SK-N-SH (cell line): ENCODE data around the gene EXOC4. TPM values are rescaled to one million over a fixed set of nuclear protein-coding genes. Genes with fewer than 3 reads are reported as not detected.
A peak's percentile ranks its signal among the peaks of the same experiment; 100 is the strongest.

Experiments used
- CTCF ChIA-PET: fragments of 300-600, 350-600 bp; formaldehyde crosslinking; extraction: SDS; loops from one replicate; lab custom pipeline; 2021; lab: Yijun Ruan, JAX
- POLR2A ChIA-PET: fragments of 350-600 bp; sonication (Branson Sonifier 250); formaldehyde crosslinking; extraction: SDS; loops from one replicate; lab custom pipeline; 2020; ENCODE audit warnings: antibody characterized with exemption, inconsistent platforms; lab: Yijun Ruan, JAX
- DNase-seq: peaks from one replicate; pipeline ENCODE4 v3.0.0; 2012
- H2AFZ ChIP-seq: fragments of 200-600 bp; sonication (generic); 2 replicates; pipeline ENCODE4 v1.8.1; 2016; ENCODE audit warnings: antibody characterized with exemption, mild to moderate bottlenecking, low read depth
- H3F3A ChIP-seq: fragments of 200-600 bp; sonication (generic); replicated peaks from 2 replicates; pipeline ENCODE3; 2016; ENCODE audit warnings: antibody characterized with exemption, mild to moderate bottlenecking; ENCODE audit not compliant: insufficient read depth
- H3K27ac ChIP-seq, 2 experiments: fragments of 200-500 bp in 1 of 2; fragments of 200-600 bp in 1 of 2; sonication (Bioruptor generic) in 1 of 2; sonication (generic), shearing (Covaris generic) in 1 of 2; 2 replicates each; pipeline versions ENCODE4 v1.5.1 to v1.6.1; 2014 to 2016; ENCODE audit warnings: low read depth in 2 of 2, inconsistent platforms in 1 of 2, low read length in 1 of 2, mild to moderate bottlenecking in 1 of 2, mixed read lengths in 1 of 2
- H3K27me3 ChIP-seq: fragments of 200-600 bp; sonication (generic), shearing (Covaris generic); 2 replicates; pipeline ENCODE4 v1.6.1; 2016; ENCODE audit warnings: mixed run types; ENCODE audit not compliant: insufficient read depth
- H3K36me3 ChIP-seq, 2 experiments: fragments of 200-500 bp in 1 of 2; fragments of 200-600 bp in 1 of 2; sonication (Bioruptor generic) in 1 of 2; sonication (generic) in 1 of 2; replicated peaks in 1 of 2; 2 replicates each; pipeline versions ENCODE3 to v1.5.1; 2014 to 2016; ENCODE audit warnings: low read length in 1 of 2, mild to moderate bottlenecking in 1 of 2; ENCODE audit not compliant: insufficient read depth in 2 of 2, control insufficient read depth in 1 of 2
- H3K4me1 ChIP-seq, 2 experiments: fragments of 200-500 bp in 1 of 2; fragments of 200-600 bp in 1 of 2; sonication (Bioruptor generic) in 1 of 2; sonication (generic), shearing (Covaris generic) in 1 of 2; 2 replicates each; pipeline versions ENCODE4 v1.5.1 to v1.6.1; 2014 to 2016; ENCODE audit warnings: low read depth in 1 of 2, low read length in 1 of 2, mixed run types in 1 of 2; ENCODE audit not compliant: insufficient read depth in 2 of 2, control insufficient read depth in 1 of 2
- H3K4me2 ChIP-seq: fragments of 200-600 bp; sonication (generic), shearing (Covaris generic); 2 replicates; pipeline ENCODE4 v1.6.1; 2017; ENCODE audit warnings: mixed run types
- H3K4me3 ChIP-seq, 2 experiments: fragments of 200-500 bp in 1 of 2; fragments of 200-600 bp in 1 of 2; sonication (Bioruptor generic) in 1 of 2; sonication (generic), shearing (Covaris generic) in 1 of 2; 2 replicates each; pipeline versions ENCODE4 v1.5.1 to v1.8.1; 2014 to 2016; ENCODE audit warnings: low read depth in 2 of 2, inconsistent platforms in 1 of 2, low read length in 1 of 2, mild to moderate bottlenecking in 1 of 2, mixed read lengths in 1 of 2, moderate library complexity in 1 of 2
- H3K79me2 ChIP-seq: fragments of 200-600 bp; sonication (generic); 2 replicates; pipeline ENCODE4 v1.8.1; 2017; ENCODE audit warnings: mild to moderate bottlenecking; ENCODE audit not compliant: insufficient read depth
- H3K9ac ChIP-seq: fragments of 200-600 bp; sonication (generic); 2 replicates; pipeline ENCODE4 v1.6.1; 2017; ENCODE audit warnings: mixed run types
- H3K9me2 ChIP-seq: fragments of 200-600 bp; sonication (generic); 2 replicates; pipeline ENCODE4 v1.6.1; 2017; ENCODE audit warnings: mixed run types
- H3K9me3 ChIP-seq: fragments of 200-600 bp; sonication (generic); 2 replicates; pipeline ENCODE4 v1.6.1; 2017; ENCODE audit warnings: mixed run types, mild to moderate bottlenecking, moderate library complexity
- H4K20me1 ChIP-seq: fragments of 200-600 bp; sonication (generic); 2 replicates; pipeline ENCODE4 v1.6.1; 2017; ENCODE audit warnings: mild to moderate bottlenecking, mixed run types; ENCODE audit not compliant: insufficient read depth
- CHD2 ChIP-seq: fragments of 150-350 bp; IDR thresholded peaks from 2 replicates; pipeline ENCODE4 v1.6.1; 2018; ENCODE audit warnings: low read length; ENCODE audit not compliant: partially characterized antibody
- EP300 ChIP-seq, 2 experiments: IDR thresholded peaks; 2 replicates each; pipeline versions ENCODE4 v1.4.0 to v1.6.1; 2012; ENCODE audit warnings: borderline replicate concordance in 1 of 2, low read depth in 1 of 2, low read length in 1 of 2
- EZH2phosphoT487 ChIP-seq: fragments of 200-600 bp; sonication (generic); IDR thresholded peaks from 2 replicates; pipeline ENCODE4 v1.6.1; 2017; ENCODE audit warnings: low read depth, mixed run types, mild to moderate bottlenecking, antibody characterized with exemption, moderate library complexity, borderline replicate concordance
- FOXM1 ChIP-seq: IDR thresholded peaks from 2 replicates; pipeline ENCODE4 v1.4.0; 2012; ENCODE audit warnings: low read depth, mild to moderate bottlenecking
- GABPA ChIP-seq: IDR thresholded peaks from 2 replicates; pipeline ENCODE4 v1.4.0; 2012; ENCODE audit warnings: low read depth, mild to moderate bottlenecking
- GATA2 ChIP-seq: sonication (generic); formaldehyde crosslinking; IDR thresholded peaks from 2 replicates; pipeline ENCODE4 v1.5.0; 2020; ENCODE audit warnings: mild to moderate bottlenecking, missing genetic modification reagents
- JUND ChIP-seq: IDR thresholded peaks from 2 replicates; pipeline ENCODE4 v1.4.0; 2012
- MEF2A ChIP-seq: IDR thresholded peaks from 2 replicates; pipeline ENCODE4 v1.4.0; 2012; ENCODE audit warnings: low read depth, borderline replicate concordance
- MXI1 ChIP-seq: IDR thresholded peaks from 2 replicates; pipeline ENCODE4 v1.6.1; 2012; ENCODE audit warnings: mild to moderate bottlenecking, low read depth, low read length, improper control_type of control experiment
- NFIC ChIP-seq: IDR thresholded peaks from 2 replicates; pipeline ENCODE4 v1.4.0; 2012; ENCODE audit warnings: borderline replicate concordance
- POLR2AphosphoS5 ChIP-seq: IDR thresholded peaks from 2 replicates; pipeline ENCODE4 v1.6.1; 2012; ENCODE audit warnings: low read depth, low read length
- SIN3A ChIP-seq: IDR thresholded peaks from 2 replicates; pipeline ENCODE4 v1.6.1; 2012; ENCODE audit warnings: low read depth, mild to moderate bottlenecking, low read length, moderate library complexity, borderline replicate concordance
- SMC3 ChIP-seq: IDR thresholded peaks from 2 replicates; pipeline ENCODE4 v1.6.1; 2012; ENCODE audit warnings: low read depth, low read length, improper control_type of control experiment
- TEAD4 ChIP-seq: IDR thresholded peaks from 2 replicates; pipeline ENCODE4 v1.4.0; 2012; ENCODE audit warnings: mild to moderate bottlenecking, borderline replicate concordance; ENCODE audit not compliant: insufficient read depth
- WGBS: methylation state at CpG from one replicate; pipeline ENCODE4 v1.1.6; 2017; ENCODE audit warnings: low lambda C conversion rate; 5-methylcytosine and 5-hydroxymethylcytosine counted together
- polyA plus RNA-seq, 3 experiments: library from polyadenylated mRNA; depleted of rRNA; stranded (reverse); fragments of >200 nt; gene quantifications; 2 replicates each; pipeline ENCODE4 v1.2.3, GENCODE V29; 2012
- TF ChIP-seq, protein P1 (sequence below): IDR thresholded peaks from 2 replicates; pipeline ENCODE4 v1.4.0; 2012; ENCODE audit warnings: low read depth
- TF ChIP-seq, protein P2 (sequence below): IDR thresholded peaks from 2 replicates; pipeline ENCODE4 v1.6.1; 2012; ENCODE audit warnings: mild to moderate bottlenecking, low read depth, low read length, moderate library complexity
- TF ChIP-seq, protein P3 (sequence below): IDR thresholded peaks from 2 replicates; pipeline ENCODE4 v1.4.0; 2012; ENCODE audit warnings: low read depth, borderline replicate concordance
- TF ChIP-seq, protein P4 (sequence below): fragments of 200-600 bp; sonication (generic); IDR thresholded peaks from 2 replicates; pipeline ENCODE4 v1.6.1; 2017; ENCODE audit warnings: antibody characterized with exemption, mild to moderate bottlenecking, moderate library complexity
- TF ChIP-seq, protein P5 (sequence below): fragments of 150-350 bp; IDR thresholded peaks from 2 replicates; pipeline ENCODE4 v1.6.1; 2017; ENCODE audit warnings: antibody characterized with exemption, low read length, low read depth, borderline replicate concordance

The EXOC4 gene
- polyA plus RNA-seq, 1 of the 3 experiments (the other 2 are of a cell fraction) = 37.3 TPM

DNA sequence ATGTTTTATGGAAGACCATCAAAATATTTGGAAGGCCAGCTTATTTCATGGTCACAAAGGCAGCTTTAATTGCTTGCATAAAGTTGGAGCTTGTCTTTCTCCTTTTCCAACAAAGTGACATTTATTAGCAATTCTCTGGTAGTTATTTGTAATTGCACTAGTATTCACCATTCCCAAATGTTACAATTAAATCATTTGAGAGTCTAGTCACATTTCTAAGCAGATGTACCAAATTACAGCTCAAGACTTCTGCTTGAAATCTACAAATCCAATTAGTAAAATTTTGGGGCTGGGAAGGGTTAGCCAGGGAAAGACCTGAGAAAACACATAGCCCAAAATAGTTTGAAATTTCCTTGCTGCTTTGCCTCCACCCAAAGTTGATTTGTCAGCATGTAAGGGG is 498.2 kb downstream of the EXOC4 start:
- Histone ChIP-seq H3K9ac (no peak overlapping the region), H3K27ac (peak overlapping the region in 1 of 2 experiments; percentile 100; a peak in 2 of 4 replicates), H4K20me1 (no peaks in the 10 kb centered on the region), H3K9me2 (no peaks in the 10 kb centered on the region), H3K4me3 (no peak overlapping the region), H3K79me2 (no peaks in the 10 kb centered on the region), H3K4me2 (no peak overlapping the region), H3K4me1 (peaks cover 4 to 45% of the 10 kb centered on the region in 2 experiments; a peak in 3 of 4 replicates)
- CTCF ChIA-PET = interaction anchor here (0.6 to 8.3 kb wide), 11 partner anchors 9 to 266 kb away, joined by 3 to 50 read pairs (median 8); no protein-coding TSS in a partner anchor
- no peak for DNase-seq
- TF ChIP-seq EP300 (IDR thresholded peaks at IDR 0.05; ENCODE audit: borderline replicate concordance in 1 of 2, low read depth in 1 of 2, low read length in 1 of 2) (peak in 1 of 2 experiments; percentile 59; a peak in 1 of 4 replicates), CHD2 (peak; percentile 44), POLR2AphosphoS5 (no peak)
- TF ChIP-seq, all 33 proteins: peak for 2
- Histone ChIP-seq H2AFZ (no peak overlapping the region), H3K27me3 (no peaks in the 10 kb centered on the region), H3K9me3 (no peaks in the 10 kb centered on the region), H3F3A (no peaks in the 10 kb centered on the region), H3K36me3 (peaks cover 0 to 2% of the 10 kb centered on the region in 2 experiments)
- POLR2A ChIA-PET = no interaction called here

DNA sequence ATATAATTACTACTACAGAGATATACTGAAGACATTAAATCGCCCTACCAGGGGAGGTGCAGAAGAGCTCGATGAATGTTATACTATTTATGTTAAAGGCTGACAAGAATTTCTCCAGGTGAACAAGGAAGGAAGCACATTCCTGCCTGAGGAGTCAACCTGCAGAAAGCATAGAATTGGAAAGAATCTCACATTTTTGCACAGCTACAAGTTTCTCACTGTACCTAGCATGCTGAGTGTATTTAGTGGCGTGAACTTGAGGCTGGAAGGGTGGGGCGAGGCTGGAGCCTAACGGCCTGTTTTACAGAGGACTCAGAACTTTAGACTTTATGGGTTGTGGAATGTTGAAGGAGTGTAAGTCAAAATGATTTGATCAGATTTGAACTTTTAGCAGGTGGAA is 500.6 kb downstream of the EXOC4 start:
- H3K36me3 ChIP-seq = peaks cover 0 to 4% of the 10 kb centered on the region in 2 experiments
- H3K9ac ChIP-seq = no peak overlapping the region
- no peaks in the 10 kb centered on the region for H3K9me2 ChIP-seq
- peak overlapping the region in 1 of 2 experiments; percentile 100; a peak in 2 of 4 replicates for H3K27ac ChIP-seq
- H3K27me3 ChIP-seq = no peaks in the 10 kb centered on the region
- peaks cover 0 to 24% of the 10 kb centered on the region in 2 experiments; a peak in 2 of 4 replicates for H3K4me1 ChIP-seq
- no peak for DNase-seq
- H3K4me3 ChIP-seq = no peak overlapping the region
- H3K79me2 ChIP-seq = no peaks in the 10 kb centered on the region
- no peaks in the 10 kb centered on the region for H4K20me1 ChIP-seq
- H3F3A ChIP-seq = no peaks in the 10 kb centered on the region
- ChIA-PET POLR2A (interaction anchor here (1.0 kb wide), 1 partner anchor 9 kb away, joined by 4 read pairs; no protein-coding TSS in a partner anchor), CTCF (interaction anchor here (0.7 to 8.3 kb wide), 8 partner anchors 10 to 263 kb away, joined by 3 to 50 read pairs (median 20); no protein-coding TSS in a partner anchor)
- 98% methylated on average over 5 of the region's 5 CpGs for WGBS
- H2AFZ ChIP-seq = no peak overlapping the region
- H3K9me3 ChIP-seq = no peaks in the 10 kb centered on the region
- H3K4me2 ChIP-seq = no peak overlapping the region
- TF ChIP-seq, protein P1, sequence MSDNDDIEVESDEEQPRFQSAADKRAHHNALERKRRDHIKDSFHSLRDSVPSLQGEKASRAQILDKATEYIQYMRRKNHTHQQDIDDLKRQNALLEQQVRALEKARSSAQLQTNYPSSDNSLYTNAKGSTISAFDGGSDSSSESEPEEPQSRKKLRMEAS = no peak
- TF ChIP-seq GABPA (no peak), TEAD4 (no peak), EZH2phosphoT487 (no peak), MXI1 (no peak), FOXM1 (no peak), SMC3 (no peak), EP300 (IDR thresholded peaks at IDR 0.05; ENCODE audit: borderline replicate concordance in 1 of 2, low read depth in 1 of 2, low read length in 1 of 2) (no peak), JUND (no peak), GATA2 (CRISPR knock-in tag) (no peak), NFIC (no peak), MEF2A (no peak), SIN3A (no peak)
- TF ChIP-seq, protein P2, sequence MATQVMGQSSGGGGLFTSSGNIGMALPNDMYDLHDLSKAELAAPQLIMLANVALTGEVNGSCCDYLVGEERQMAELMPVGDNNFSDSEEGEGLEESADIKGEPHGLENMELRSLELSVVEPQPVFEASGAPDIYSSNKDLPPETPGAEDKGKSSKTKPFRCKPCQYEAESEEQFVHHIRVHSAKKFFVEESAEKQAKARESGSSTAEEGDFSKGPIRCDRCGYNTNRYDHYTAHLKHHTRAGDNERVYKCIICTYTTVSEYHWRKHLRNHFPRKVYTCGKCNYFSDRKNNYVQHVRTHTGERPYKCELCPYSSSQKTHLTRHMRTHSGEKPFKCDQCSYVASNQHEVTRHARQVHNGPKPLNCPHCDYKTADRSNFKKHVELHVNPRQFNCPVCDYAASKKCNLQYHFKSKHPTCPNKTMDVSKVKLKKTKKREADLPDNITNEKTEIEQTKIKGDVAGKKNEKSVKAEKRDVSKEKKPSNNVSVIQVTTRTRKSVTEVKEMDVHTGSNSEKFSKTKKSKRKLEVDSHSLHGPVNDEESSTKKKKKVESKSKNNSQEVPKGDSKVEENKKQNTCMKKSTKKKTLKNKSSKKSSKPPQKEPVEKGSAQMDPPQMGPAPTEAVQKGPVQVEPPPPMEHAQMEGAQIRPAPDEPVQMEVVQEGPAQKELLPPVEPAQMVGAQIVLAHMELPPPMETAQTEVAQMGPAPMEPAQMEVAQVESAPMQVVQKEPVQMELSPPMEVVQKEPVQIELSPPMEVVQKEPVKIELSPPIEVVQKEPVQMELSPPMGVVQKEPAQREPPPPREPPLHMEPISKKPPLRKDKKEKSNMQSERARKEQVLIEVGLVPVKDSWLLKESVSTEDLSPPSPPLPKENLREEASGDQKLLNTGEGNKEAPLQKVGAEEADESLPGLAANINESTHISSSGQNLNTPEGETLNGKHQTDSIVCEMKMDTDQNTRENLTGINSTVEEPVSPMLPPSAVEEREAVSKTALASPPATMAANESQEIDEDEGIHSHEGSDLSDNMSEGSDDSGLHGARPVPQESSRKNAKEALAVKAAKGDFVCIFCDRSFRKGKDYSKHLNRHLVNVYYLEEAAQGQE = no peak
- TF ChIP-seq, protein P3, sequence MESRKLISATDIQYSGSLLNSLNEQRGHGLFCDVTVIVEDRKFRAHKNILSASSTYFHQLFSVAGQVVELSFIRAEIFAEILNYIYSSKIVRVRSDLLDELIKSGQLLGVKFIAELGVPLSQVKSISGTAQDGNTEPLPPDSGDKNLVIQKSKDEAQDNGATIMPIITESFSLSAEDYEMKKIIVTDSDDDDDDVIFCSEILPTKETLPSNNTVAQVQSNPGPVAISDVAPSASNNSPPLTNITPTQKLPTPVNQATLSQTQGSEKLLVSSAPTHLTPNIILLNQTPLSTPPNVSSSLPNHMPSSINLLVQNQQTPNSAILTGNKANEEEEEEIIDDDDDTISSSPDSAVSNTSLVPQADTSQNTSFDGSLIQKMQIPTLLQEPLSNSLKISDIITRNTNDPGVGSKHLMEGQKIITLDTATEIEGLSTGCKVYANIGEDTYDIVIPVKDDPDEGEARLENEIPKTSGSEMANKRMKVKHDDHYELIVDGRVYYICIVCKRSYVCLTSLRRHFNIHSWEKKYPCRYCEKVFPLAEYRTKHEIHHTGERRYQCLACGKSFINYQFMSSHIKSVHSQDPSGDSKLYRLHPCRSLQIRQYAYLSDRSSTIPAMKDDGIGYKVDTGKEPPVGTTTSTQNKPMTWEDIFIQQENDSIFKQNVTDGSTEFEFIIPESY = no peak
- TF ChIP-seq, protein P4, sequence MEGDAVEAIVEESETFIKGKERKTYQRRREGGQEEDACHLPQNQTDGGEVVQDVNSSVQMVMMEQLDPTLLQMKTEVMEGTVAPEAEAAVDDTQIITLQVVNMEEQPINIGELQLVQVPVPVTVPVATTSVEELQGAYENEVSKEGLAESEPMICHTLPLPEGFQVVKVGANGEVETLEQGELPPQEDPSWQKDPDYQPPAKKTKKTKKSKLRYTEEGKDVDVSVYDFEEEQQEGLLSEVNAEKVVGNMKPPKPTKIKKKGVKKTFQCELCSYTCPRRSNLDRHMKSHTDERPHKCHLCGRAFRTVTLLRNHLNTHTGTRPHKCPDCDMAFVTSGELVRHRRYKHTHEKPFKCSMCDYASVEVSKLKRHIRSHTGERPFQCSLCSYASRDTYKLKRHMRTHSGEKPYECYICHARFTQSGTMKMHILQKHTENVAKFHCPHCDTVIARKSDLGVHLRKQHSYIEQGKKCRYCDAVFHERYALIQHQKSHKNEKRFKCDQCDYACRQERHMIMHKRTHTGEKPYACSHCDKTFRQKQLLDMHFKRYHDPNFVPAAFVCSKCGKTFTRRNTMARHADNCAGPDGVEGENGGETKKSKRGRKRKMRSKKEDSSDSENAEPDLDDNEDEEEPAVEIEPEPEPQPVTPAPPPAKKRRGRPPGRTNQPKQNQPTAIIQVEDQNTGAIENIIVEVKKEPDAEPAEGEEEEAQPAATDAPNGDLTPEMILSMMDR = no peak
- TF ChIP-seq, protein P5, sequence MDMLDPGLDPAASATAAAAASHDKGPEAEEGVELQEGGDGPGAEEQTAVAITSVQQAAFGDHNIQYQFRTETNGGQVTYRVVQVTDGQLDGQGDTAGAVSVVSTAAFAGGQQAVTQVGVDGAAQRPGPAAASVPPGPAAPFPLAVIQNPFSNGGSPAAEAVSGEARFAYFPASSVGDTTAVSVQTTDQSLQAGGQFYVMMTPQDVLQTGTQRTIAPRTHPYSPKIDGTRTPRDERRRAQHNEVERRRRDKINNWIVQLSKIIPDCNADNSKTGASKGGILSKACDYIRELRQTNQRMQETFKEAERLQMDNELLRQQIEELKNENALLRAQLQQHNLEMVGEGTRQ = no peak
